Peyer's patch (tissue), 4 donors: ENCODE results near the gene SH2D5.

Experiments
- CTCF ChIP-seq, 6 experiments: fragments of 450-650 bp in 4 of 6; fragments of 200-600 bp in 2 of 6; sonication (generic) in 1 of 6; IDR thresholded peaks; one replicate each; pipeline ENCODE4 v1.5.1; 2017 to 2019; ENCODE audit warnings: antibody characterized with exemption in 6 of 6, mild to moderate bottlenecking in 3 of 6, moderate library complexity in 1 of 6
- POLR2A ChIP-seq, 2 donors: fragments of 450-650 bp; IDR thresholded peaks; one replicate each; pipeline ENCODE4 v1.5.1; 2017; ENCODE audit warnings: antibody characterized with exemption in 2 of 2, mild to moderate bottlenecking in 2 of 2, moderate library complexity in 2 of 2

GRCh38 chr1:20697563-20697962 is 34.9 kb downstream of the SH2D5 start:
- TF ChIP-seq CTCF (IDR thresholded peaks at IDR 0.05), result no peak
- TF ChIP-seq POLR2A (IDR thresholded peaks at IDR 0.05), result no peak
